NCI-H1436 (cell line): Measurements from ENCODE around the gene ITGA11.

Source experiments
- DNase-seq: peaks from one replicate; lab custom pipeline; 2025; lab: John Stamatoyannopoulos, UW

Gene ITGA11

DNA sequence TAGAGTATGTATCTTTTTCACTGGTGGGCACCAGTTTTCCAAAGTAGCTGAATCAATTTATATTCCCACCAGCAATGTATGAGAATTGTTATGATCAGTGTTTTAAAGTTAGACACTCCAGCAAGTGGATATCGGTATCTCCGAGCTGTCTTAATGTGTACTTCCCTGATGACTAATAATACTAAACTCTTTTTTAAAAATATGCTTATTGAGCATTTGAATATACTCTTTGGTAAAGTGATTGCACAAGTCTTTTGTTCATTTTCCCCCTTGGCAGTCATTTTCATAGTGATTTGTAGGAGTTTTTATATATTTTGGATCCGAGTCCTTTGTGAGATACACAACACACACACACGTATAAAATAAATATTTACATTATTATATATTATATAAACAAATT lies 166.9 kb downstream of the ITGA11 start:
- no peak for DNase-seq

DNA sequence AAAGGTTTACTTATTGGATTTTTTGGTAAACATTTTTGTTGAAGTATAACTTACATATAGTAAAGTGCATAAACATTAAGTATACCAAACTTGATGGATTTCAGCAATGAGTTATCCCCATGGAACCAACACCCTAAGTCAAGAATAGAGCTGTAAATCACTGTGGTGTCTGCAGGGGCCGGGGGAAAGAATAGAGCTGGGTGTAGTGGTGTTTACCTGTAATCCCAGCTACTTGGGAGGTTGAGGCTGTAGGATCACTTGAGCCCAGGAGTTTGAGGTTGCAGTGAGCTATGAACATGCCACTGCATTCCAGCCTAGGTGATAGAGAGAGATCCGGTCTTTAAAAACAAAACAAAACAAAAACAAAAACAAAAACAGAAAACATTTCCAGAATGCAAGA lies 167.7 kb downstream of the ITGA11 start:
- DNase-seq = no peak

DNA sequence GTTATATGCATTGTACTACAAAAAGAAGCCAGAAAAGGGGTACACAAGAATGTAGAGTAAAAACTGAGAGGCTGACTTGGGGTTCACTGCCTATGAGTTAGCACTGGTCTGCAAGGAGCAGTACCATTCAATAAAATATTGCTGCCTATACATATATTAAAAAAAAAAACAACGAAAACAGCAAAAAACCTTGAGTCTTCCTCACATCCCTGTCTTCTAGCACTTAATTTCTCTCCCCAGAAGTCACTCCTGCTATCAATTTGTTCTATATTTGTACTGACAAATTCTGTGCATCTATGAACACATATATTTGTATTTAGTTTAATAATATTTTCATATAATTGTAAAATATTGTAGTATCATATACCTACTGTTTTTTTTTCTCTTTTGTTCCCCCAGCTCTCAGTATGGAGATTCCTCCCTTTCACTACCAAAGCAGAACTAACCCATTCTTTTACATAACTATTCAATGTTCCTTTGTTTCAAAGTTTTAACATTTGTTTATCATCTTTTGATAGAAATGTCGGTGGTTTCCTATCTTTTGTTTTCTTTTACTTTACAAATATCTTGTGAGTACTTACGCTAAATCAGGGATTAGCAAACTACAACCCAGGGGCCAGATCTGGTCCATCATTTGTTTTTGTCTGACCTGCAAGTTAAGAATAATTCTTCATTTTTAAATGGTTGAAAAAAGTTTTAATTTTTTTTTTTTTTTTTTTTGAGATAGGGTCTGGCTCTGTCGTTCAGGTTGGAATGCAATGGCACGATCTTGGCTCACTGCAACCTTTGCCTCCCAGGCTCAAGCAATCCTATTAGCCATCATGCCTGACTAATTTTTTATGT lies 169.2 kb downstream of the ITGA11 start:
- DNase-seq = no peak

DNA sequence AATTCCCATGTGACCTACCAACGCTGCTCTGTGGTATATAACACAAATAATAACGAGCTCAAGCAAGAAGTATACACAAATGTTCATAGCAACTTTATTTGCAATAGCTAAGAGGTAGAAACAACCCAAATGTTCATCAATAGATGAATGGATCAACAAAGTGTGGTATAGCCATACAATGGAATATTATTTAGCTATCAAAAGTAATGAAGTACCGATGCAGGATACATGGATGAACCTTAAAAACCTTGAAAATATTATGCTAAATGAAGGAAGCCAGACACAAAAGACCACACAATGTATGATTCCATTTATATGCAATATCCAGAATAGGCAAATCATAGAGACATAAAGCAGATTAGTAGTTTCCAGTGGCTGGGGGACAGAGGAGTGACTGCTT lies 170.0 kb downstream of the ITGA11 start:
- DNase-seq = no peak

DNA sequence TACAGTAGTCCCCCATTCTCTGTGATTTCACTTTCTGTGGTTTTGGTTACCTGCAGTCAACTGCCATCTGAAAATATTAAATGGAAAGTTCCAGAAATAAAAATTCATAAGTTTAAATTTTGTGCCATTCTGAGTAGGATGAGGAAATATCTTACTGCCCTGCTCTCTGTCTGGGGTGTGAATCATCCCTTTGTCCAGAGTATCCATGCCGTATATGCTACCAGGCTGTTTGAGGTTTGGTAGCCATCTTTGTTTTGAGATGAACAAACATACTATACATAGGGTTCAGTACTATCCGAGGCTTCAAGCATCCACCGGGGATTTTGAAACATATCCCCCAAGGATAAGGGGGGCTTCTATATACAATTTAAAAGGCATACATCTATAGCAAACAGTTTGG lies 170.7 kb downstream of the ITGA11 start:
- no peak for DNase-seq

DNA sequence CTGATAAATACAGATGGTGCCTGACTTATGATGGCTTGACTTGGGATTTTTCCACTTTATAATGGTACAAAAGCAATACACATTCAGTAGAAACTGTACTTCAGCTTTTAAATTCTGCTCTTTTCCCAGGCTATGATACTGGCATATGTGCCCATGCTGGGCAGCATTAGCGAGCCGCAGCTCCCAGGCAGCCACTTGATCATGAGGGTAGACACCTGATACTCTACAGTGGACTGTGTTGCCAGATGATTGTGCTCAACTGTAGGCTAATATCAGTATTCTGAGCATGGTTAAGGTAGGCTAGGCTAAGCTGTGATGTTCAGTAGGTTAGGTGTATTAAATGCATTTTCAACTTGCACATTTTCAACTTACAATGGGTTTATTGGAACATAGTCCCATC lies 172.1 kb downstream of the ITGA11 start:
- DNase-seq = no peak

DNA sequence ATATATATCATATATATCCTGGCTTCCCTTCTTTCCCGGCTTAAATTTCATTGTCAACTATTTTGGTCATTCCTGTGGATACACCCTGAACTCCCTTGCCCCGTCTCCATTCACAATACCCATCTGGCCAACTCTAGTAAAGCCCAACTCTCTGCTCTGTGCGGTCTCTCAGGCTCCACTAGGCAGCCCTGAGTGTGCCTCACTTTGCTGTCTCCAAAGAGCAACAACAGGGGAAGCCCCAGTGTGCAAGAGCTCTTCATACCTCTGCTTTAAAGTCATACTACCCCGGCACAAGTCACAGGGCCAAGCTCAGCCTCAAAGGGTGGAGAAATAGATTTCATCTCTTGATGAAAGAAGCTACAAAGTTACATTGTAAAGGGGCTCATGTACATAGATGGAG lies 173.3 kb downstream of the ITGA11 start:
- DNase-seq = no peak

DNA sequence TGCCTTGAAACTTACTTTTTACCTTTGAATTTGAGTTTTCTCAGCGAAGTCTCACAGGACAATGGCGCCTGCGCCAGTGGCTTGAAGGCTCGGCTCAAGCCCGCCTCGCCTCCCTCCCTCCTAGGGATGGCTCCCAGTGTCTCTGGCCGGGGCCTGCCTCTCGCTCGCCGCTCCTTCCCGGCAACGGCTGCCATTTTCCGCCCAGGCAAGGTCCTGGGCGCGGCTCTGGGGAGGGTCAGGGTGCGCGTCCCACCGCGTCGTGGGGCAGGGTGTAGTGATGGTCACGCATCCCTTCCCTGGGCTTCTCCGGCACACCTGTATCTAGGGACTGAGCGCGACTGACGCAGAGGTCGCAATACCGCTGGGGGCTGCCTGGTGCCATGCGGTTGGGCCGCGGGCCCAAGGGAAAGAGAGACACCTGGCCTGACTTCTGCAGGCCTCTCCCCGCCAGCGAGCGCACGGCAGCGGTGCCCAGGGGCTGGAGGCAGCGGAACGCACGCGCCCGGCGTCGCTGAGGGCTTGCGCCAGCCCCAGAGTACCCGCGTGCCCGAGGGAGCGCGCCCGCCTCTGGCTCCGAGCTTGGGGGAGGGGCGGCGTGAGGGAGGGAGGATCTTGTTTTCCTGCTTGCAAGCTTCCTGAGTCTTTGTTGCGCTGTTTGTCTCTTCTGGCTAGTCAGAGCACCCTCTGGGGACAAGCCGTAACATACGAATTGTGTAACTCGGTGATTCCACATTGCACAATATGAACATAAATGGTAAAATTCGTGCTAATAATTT lies 175.1 kb downstream of the ITGA11 start:
- DNase-seq = peak; percentile 72

DNA sequence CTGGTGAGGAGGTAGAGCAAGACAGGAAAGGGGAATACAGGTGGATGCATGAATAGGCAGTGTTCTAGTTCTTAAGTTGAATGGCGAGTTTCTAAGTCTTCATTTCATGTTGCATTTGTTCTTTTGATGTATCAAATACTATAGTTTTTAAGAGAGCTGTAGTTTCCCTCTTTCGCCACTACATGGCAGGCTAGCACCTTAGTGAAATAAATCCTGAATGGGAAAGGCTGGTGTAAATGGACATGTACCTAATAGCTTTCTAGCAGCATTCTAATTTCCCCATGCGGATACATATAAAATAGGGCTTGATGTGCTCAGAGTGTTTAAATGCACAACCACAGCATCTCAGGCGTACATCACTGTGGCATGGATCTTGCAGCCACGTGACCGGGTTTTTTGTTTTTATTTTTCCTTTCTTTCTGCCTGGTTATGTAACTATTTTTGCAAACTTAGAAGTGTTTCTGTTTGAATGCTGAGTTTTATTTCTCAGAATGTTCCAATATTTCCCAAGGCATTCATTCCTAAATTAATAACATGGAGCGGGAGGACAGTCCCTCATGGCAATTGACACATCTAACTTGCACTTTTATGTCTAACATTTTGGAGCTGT lies 178.9 kb downstream of the ITGA11 start:
- peak; percentile 76 for DNase-seq

DNA sequence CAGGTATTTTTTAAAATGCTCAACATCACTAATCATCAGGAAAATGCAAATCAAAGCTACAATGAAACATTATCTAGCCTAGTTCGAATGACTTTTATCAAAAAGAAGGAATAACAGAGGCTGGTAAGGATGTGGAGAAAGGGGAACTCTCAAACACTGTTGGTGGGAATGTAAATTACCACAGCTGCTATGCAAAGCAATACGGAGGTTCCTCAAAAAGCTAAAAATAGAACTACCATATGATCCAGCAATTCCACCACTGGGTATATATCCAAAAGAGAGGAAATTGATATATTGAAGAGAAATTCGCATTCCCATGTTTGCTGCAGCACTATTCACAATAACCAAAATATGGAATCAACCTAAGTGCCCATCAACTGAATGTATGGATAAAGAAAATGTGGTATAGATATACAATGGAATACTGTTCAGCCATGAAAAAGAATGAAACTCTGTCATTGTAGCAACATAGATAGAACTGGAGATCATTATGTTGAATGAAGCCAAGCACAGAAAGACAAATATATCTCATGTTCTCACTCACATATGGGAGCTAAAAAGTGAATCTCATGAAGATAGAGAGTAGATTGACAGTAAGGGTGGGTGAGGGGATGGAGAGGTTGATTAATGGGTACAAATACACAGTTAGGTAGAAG lies 182.8 kb downstream of the ITGA11 start:
- no peak for DNase-seq
